K562 (cell line): ENCODE results near the gene CTNNA3. TPM values are rescaled to one million over a fixed set of nuclear protein-coding genes. Genes with fewer than 3 reads are reported as not detected.

ENCODE experiments used
- CREBBP ChIP-seq: IDR thresholded peaks from one replicate; pipeline ENCODE4 v1.6.1; 2012; ENCODE audit warnings: low read depth, mild to moderate bottlenecking, control low read depth, inconsistent platforms, low read length
- RBBP5 ChIP-seq: fragments of 200-600 bp; sonication (generic); IDR thresholded peaks from 2 replicates; pipeline ENCODE4 v1.6.1; 2012; ENCODE audit warnings: borderline replicate concordance, mild to moderate bottlenecking, low read length, control low read depth, inconsistent platforms; ENCODE audit not compliant: insufficient read depth, poor library complexity, severe bottlenecking
- polyA plus RNA-seq, 8 experiments: library from polyadenylated mRNA; depleted of rRNA in 4 of 8; stranded (reverse) in 5 of 8; unstranded in 3 of 8; fragments of >200 nt; fragmentation: Nextera tagmentation in 2 of 8; fragmentation: Illumina TruSeq in 1 of 8; extraction: Ambion mirVana in 2 of 8; extraction: Trizol in 1 of 8; gene quantifications; 2 replicates each; pipeline versions ENCODE4 v1.2.1 to v1.2.3, GENCODE V29; 2011 to 2014; ENCODE audit warnings: inconsistent platforms in 1 of 8, missing spikeins in 1 of 8
- total RNA-seq, 7 experiments: library from RNA; depleted of rRNA in 6 of 7; stranded (reverse); fragments of >200 nt in 6 of 7; fragmentation: Illumina TruSeq in 2 of 7; extraction: Trizol in 2 of 7; gene quantifications; 2 replicates each; pipeline versions ENCODE4 v1.2.1 to v1.2.3, GENCODE V29; 2011 to 2021; ENCODE audit warnings: low replicate concordance in 1 of 7
- TF ChIP-seq, protein P1 (sequence below): fragments of 200-600 bp; sonication (generic); IDR thresholded peaks from one replicate; pipeline ENCODE4 v1.6.1; 2012; ENCODE audit warnings: mild to moderate bottlenecking, low read depth, low read length, inconsistent platforms
- TF ChIP-seq, protein P2 (sequence below): fragments of 250-450 bp; sonication (Bioruptor Pico); IDR thresholded peaks from 2 replicates; pipeline ENCODE4 v1.5.0; 2021; ENCODE audit warnings: mild to moderate bottlenecking, moderate library complexity
- TF ChIP-seq, protein P3 (sequence below): fragments of 450-650 bp; IDR thresholded peaks from 2 replicates; pipeline ENCODE4 v1.6.1; 2016; ENCODE audit warnings: antibody characterized with exemption
- TF ChIP-seq, protein P4 (sequence below), 3 experiments: IDR thresholded peaks in 2 of 3; conservative IDR thresholded peaks in 1 of 3; 2 replicates each; pipeline ENCODE4 v1.5.1; 2011 to 2012; ENCODE audit warnings: low read length in 3 of 3, mild to moderate bottlenecking in 3 of 3, control low read depth in 2 of 3, improper control_type of control experiment in 1 of 3, inconsistent platforms in 1 of 3, low read depth in 1 of 3, mixed read lengths in 1 of 3, moderate library complexity in 1 of 3; ENCODE audit not compliant: insufficient read depth in 2 of 3

Gene CTNNA3
- total and polyA plus RNA-seq, 9 of the 15 experiments (the other 6 are each of a cell fraction or from before 2014, with no cell fraction given) = 0.04 TPM; not detected in 8

- TF ChIP-seq, protein P1, sequence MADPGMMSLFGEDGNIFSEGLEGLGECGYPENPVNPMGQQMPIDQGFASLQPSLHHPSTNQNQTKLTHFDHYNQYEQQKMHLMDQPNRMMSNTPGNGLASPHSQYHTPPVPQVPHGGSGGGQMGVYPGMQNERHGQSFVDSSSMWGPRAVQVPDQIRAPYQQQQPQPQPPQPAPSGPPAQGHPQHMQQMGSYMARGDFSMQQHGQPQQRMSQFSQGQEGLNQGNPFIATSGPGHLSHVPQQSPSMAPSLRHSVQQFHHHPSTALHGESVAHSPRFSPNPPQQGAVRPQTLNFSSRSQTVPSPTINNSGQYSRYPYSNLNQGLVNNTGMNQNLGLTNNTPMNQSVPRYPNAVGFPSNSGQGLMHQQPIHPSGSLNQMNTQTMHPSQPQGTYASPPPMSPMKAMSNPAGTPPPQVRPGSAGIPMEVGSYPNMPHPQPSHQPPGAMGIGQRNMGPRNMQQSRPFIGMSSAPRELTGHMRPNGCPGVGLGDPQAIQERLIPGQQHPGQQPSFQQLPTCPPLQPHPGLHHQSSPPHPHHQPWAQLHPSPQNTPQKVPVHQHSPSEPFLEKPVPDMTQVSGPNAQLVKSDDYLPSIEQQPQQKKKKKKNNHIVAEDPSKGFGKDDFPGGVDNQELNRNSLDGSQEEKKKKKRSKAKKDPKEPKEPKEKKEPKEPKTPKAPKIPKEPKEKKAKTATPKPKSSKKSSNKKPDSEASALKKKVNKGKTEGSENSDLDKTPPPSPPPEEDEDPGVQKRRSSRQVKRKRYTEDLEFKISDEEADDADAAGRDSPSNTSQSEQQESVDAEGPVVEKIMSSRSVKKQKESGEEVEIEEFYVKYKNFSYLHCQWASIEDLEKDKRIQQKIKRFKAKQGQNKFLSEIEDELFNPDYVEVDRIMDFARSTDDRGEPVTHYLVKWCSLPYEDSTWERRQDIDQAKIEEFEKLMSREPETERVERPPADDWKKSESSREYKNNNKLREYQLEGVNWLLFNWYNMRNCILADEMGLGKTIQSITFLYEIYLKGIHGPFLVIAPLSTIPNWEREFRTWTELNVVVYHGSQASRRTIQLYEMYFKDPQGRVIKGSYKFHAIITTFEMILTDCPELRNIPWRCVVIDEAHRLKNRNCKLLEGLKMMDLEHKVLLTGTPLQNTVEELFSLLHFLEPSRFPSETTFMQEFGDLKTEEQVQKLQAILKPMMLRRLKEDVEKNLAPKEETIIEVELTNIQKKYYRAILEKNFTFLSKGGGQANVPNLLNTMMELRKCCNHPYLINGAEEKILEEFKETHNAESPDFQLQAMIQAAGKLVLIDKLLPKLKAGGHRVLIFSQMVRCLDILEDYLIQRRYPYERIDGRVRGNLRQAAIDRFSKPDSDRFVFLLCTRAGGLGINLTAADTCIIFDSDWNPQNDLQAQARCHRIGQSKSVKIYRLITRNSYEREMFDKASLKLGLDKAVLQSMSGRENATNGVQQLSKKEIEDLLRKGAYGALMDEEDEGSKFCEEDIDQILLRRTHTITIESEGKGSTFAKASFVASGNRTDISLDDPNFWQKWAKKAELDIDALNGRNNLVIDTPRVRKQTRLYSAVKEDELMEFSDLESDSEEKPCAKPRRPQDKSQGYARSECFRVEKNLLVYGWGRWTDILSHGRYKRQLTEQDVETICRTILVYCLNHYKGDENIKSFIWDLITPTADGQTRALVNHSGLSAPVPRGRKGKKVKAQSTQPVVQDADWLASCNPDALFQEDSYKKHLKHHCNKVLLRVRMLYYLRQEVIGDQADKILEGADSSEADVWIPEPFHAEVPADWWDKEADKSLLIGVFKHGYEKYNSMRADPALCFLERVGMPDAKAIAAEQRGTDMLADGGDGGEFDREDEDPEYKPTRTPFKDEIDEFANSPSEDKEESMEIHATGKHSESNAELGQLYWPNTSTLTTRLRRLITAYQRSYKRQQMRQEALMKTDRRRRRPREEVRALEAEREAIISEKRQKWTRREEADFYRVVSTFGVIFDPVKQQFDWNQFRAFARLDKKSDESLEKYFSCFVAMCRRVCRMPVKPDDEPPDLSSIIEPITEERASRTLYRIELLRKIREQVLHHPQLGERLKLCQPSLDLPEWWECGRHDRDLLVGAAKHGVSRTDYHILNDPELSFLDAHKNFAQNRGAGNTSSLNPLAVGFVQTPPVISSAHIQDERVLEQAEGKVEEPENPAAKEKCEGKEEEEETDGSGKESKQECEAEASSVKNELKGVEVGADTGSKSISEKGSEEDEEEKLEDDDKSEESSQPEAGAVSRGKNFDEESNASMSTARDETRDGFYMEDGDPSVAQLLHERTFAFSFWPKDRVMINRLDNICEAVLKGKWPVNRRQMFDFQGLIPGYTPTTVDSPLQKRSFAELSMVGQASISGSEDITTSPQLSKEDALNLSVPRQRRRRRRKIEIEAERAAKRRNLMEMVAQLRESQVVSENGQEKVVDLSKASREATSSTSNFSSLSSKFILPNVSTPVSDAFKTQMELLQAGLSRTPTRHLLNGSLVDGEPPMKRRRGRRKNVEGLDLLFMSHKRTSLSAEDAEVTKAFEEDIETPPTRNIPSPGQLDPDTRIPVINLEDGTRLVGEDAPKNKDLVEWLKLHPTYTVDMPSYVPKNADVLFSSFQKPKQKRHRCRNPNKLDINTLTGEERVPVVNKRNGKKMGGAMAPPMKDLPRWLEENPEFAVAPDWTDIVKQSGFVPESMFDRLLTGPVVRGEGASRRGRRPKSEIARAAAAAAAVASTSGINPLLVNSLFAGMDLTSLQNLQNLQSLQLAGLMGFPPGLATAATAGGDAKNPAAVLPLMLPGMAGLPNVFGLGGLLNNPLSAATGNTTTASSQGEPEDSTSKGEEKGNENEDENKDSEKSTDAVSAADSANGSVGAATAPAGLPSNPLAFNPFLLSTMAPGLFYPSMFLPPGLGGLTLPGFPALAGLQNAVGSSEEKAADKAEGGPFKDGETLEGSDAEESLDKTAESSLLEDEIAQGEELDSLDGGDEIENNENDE = no peak
- TF ChIP-seq CREBBP = no peak
- TF ChIP-seq, protein P2, sequence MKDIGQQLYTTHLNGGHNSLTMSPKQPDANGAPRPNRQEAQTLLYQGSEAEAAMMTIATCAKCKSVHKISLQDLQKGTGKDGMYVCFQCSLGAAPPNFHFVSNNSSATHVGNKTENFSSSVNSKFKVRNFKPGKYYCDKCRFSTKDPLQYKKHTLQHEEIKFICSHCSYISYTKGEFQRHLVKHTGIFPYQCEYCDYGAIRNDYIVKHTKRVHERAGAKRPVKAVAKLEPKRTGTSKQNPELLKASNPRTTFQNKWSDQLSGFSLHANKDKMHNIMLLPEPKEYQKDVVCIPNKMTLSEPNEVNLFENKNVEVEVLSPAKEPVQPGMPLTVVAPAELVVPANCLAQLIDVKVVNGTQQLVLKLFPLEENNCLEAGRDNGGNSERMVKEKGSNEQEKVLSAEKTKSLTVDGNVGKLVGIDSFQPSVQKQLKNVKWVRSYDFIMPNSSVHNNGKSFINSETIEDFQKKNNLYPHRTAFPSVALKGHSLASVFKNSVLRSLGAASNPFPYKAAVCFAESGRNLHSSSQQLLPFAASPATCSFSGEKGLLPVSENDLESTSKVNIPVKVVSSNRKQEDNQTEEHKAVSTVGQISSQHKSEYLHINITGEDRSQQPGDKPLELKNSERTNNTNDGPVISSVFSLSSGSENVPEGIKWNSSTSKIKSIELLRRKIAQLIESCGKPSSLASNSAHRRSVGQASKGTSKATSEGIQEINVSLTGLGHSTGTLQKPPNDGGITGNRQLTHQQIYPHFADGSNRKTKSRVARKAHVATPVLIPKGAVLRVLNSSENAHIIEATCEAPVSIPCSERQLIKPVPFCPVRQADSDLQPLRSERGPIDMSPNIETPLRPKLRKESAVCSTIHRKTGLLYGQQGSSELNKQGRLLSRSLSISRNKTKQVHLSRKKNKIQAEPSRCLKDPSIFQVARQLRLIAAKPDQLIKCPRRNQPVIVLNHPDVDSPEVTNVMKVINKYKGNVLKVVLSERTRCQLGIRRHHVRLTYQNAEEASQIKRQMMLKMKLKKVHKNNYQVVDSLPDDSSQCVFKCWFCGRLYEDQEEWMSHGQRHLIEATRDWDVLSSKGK = no peak
- TF ChIP-seq, protein P3, sequence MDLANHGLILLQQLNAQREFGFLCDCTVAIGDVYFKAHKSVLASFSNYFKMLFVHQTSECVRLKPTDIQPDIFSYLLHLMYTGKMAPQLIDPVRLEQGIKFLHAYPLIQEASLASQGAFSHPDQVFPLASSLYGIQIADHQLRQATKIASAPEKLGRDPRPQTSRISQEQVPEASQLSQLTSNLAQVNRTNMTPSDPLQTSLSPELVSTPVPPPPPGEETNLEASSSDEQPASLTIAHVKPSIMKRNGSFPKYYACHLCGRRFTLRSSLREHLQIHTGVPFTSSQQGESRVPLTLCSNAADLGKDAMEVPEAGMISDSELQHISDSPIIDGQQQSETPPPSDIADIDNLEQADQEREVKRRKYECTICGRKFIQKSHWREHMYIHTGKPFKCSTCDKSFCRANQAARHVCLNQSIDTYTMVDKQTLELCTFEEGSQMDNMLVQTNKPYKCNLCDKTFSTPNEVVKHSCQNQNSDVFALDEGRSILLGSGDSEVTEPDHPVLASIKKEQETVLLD = no peak
- TF ChIP-seq, protein P4, sequence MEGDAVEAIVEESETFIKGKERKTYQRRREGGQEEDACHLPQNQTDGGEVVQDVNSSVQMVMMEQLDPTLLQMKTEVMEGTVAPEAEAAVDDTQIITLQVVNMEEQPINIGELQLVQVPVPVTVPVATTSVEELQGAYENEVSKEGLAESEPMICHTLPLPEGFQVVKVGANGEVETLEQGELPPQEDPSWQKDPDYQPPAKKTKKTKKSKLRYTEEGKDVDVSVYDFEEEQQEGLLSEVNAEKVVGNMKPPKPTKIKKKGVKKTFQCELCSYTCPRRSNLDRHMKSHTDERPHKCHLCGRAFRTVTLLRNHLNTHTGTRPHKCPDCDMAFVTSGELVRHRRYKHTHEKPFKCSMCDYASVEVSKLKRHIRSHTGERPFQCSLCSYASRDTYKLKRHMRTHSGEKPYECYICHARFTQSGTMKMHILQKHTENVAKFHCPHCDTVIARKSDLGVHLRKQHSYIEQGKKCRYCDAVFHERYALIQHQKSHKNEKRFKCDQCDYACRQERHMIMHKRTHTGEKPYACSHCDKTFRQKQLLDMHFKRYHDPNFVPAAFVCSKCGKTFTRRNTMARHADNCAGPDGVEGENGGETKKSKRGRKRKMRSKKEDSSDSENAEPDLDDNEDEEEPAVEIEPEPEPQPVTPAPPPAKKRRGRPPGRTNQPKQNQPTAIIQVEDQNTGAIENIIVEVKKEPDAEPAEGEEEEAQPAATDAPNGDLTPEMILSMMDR (IDR thresholded peaks at IDR 0.05 in 2 of 3, conservative IDR thresholded peaks at IDR 0.05 in 1 of 3; ENCODE audit: insufficient read depth in 2 of 3, low read depth in 1 of 3, low read length in 3 of 3) = peak; percentile 26 to 69 (median 51); a peak in 5 of 6 replicates
- TF ChIP-seq RBBP5 = no peak
Observed at GRCh38 chr10:66180581-66181318, 1515.2 kb downstream of the CTNNA3 start (continued).
